Myocyte (in vitro differentiated cells): ENCODE measurements around the gene ACTN3. TPM values are rescaled to one million over a fixed set of nuclear protein-coding genes. Genes with fewer than 3 reads are reported as not detected.
"Not testable (repeated sequence)": the region's sequence is repeated elsewhere in the genome, so short reads cannot be mapped to it uniquely, and the experiment has no call there.

ENCODE experiments used
- DNase-seq: peaks from one replicate; pipeline ENCODE4 v3.0.0-alpha.2; 2012; ENCODE audit warnings: low read depth
- polyA plus RNA-seq: library from polyadenylated mRNA; unstranded; fragments of >200 nt; gene quantifications from one replicate; pipeline ENCODE4 v1.2.1, GENCODE V29; 2012; ENCODE audit warnings: missing spikeins
- total RNA-seq: library from RNA; depleted of rRNA; stranded (reverse); fragments of >200 nt; gene quantifications from 2 replicates; pipeline ENCODE4 v1.2.3, GENCODE V29; 2014

Gene ACTN3
- 0.75 and 1.5 TPM in 2 replicates for total RNA-seq
- 0.20 TPM for polyA plus RNA-seq

GRCh38 chr11:66546368-66546965 is at the start of gene ACTN3:
Gene ACTN3, plus strand, starts transcription at chr11:66546903. Its CDS starts 35 bp downstream, at chr11:66546938.
- DNase-seq: peak; percentile 53

- DNase-seq: no peak
Observed at GRCh38 chr11:66497206-66497605, 49.5 kb upstream of the ACTN3 start.

GRCh38 chr11:66498506-66498905 is 48.2 kb upstream of the ACTN3 start:
- DNase-seq: no peak

GRCh38 chr11:66505276-66505816 is 41.4 kb upstream of the ACTN3 start:
- no peak for DNase-seq

GRCh38 chr11:66509131-66509561 is 37.6 kb upstream of the ACTN3 start:
- no peak for DNase-seq

- peak; percentile 81 for DNase-seq
Observed at GRCh38 chr11:66510271-66510989, 36.3 kb upstream of the ACTN3 start, which contains the start of gene BBS1. Gene BBS1, plus strand, starts transcription at chr11:66510635. Its CDS starts 25 bp downstream, at chr11:66510660.

GRCh38 chr11:66510990-66511339 is 35.7 kb upstream of the ACTN3 start:
- DNase-seq: no peak

- no peak for DNase-seq
Observed at GRCh38 chr11:66523611-66524010, 23.1 kb upstream of the ACTN3 start.

GRCh38 chr11:66524304-66525040 is 22.2 kb upstream of the ACTN3 start:
- DNase-seq: no peak

- DNase-seq: no peak
Observed at GRCh38 chr11:66529069-66529468, 17.6 kb upstream of the ACTN3 start.

GRCh38 chr11:66529655-66530054 is 17.0 kb upstream of the ACTN3 start:
- no peak for DNase-seq

- no peak for DNase-seq
Observed at GRCh38 chr11:66530927-66531709, 15.6 kb upstream of the ACTN3 start.

- no peak for DNase-seq
Observed at GRCh38 chr11:66531841-66532240, 14.9 kb upstream of the ACTN3 start.

GRCh38 chr11:66532784-66533183 is 13.9 kb upstream of the ACTN3 start:
- no peak for DNase-seq

- no peak for DNase-seq
Observed at GRCh38 chr11:66539170-66539869, 7.4 kb upstream of the ACTN3 start.

GRCh38 chr11:66539870-66540213 is 6.9 kb upstream of the ACTN3 start:
- no peak for DNase-seq

GRCh38 chr11:66540598-66540997 is 6.1 kb upstream of the ACTN3 start:
- DNase-seq: not testable (repeated sequence)

GRCh38 chr11:66541892-66542291 is 4.8 kb upstream of the ACTN3 start:
- no peak for DNase-seq

GRCh38 chr11:66542362-66542761 is 4.3 kb upstream of the ACTN3 start:
- peak; percentile 5 for DNase-seq

GRCh38 chr11:66543263-66544107 is 3.2 kb upstream of the ACTN3 start:
- DNase-seq: no peak
